T-helper 2 cell treated with Interferon-gamma antibody and Interleukin-4, amounts not matched to agents 5 μg/mL and 100 μg/mL, for 36 hours (primary cell): Measurements from ENCODE around the gene ALDH16A1.

Experiments
- DNase-seq: peaks from one replicate; pipeline ENCODE4 v3.0.0; 2021; ENCODE audit warnings: low spot score
- H3K27ac Mint-ChIP-seq: one replicate; pipeline ENCODE4 v1.8.0; 2021; ENCODE audit warnings: mild to moderate bottlenecking, mixed read lengths
- H3K27me3 Mint-ChIP-seq: one replicate; pipeline ENCODE4 v1.8.0; 2021; ENCODE audit warnings: low read depth, mixed read lengths
- H3K36me3 Mint-ChIP-seq: one replicate; pipeline ENCODE4 v1.8.0; 2021; ENCODE audit warnings: low read depth, mixed read lengths
- H3K4me1 Mint-ChIP-seq: one replicate; pipeline ENCODE4 v1.8.0; 2021; ENCODE audit warnings: low read depth, mixed read lengths
- H3K4me3 Mint-ChIP-seq: one replicate; pipeline ENCODE4 v1.8.0; 2022; ENCODE audit warnings: mild to moderate bottlenecking, moderate library complexity, mixed read lengths
- H3K9me3 Mint-ChIP-seq: one replicate; pipeline ENCODE4 v1.8.0; 2021; ENCODE audit warnings: mixed read lengths

ALDH16A1 gene

DNA sequence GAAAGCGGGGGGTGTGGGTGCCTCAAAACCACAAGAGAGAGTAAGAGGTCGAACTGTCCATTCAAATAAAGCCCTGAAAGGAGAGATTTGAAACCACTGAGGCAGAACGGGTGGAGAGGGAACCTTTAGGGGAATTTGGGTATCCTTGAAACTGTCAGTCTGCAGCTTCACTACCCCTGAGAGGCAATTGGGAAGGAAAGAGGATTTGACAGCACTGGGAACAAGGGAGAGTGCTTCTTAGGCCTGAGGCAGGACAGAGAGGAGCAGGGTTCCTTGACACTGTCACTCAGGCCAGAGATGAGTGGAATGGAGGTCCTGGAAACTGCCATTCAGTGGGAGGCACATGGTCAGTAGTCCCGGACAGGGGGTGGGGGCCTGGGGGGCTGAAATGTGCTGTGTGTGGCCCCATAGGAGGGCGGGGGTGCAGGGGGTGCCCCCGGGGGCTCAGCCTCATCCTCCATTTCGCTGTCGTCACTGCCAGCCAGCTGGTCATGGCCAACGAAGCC, 22.8 kb upstream of the ALDH16A1 start:
- DNase-seq: no peak
- Mint-ChIP-seq H3K4me3 (no peak overlapping the region), H3K27ac (no peak overlapping the region), H3K4me1 (peaks cover 27% of the 10 kb centered on the region), H3K9me3 (no peaks in the 10 kb centered on the region), H3K27me3 (peaks cover 85% of the 10 kb centered on the region), H3K36me3 (no peaks in the 10 kb centered on the region)

DNA sequence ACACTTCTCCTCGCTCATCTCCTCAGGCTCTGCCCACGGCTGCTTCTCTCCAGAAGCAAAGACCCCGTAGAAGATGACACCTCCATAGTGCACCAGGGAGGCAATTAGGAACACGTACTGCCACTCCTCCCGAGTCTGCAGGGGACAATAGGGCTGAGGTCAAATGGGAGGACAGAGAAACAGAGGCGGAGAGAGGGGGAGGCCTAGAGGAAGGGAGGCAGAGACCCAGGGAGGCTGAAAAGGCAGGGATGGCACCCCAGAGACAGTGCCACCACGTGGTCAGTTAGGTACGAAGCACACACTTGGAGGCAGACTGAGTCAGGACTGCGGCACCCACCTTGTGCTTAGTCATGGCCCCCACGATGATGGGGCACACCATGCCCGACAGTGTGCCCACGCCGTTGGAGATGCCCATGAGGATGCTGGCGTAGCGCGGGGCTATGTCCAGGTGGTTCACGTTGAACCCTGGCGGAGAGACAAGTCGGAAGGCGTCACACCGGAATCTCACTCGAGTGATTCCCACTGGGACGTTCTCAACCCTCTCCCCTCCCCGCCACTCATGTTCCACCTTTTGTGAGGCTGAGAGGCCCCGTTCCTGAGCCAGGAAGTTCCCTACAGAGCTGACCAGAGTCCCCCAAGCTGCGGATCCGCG, 22.2 kb upstream of the ALDH16A1 start:
- DNase-seq: no peak
- Mint-ChIP-seq H3K27ac (no peak overlapping the region), H3K27me3 (peaks cover 85% of the 10 kb centered on the region), H3K36me3 (no peaks in the 10 kb centered on the region), H3K4me3 (no peak overlapping the region), H3K4me1 (peaks cover 33% of the 10 kb centered on the region), H3K9me3 (no peaks in the 10 kb centered on the region)

DNA sequence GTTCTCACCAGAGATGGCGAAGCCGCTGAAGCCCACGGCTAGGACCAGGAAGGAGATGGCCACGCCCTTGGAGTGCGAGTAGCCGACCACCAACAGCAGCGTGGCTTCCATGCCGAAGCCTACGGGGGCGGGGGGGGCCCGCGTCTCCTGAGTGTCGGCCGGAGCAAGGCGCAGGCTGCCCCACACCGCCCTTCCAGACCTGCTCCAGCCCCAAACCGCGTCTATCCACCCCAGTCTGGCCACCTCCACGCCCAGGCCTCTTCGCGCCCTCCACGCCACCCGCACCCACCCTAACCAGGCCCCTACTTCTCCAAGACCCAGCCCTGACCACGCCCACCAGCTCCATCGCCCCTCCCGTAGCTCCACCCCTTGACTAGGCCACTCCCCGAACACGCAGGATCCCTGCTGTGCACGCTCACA, 21.7 kb upstream of the ALDH16A1 start:
- peaks cover 85% of the 10 kb centered on the region for H3K27me3 Mint-ChIP-seq
- H3K36me3 Mint-ChIP-seq: no peaks in the 10 kb centered on the region
- no peak for DNase-seq
- no peak overlapping the region for H3K27ac Mint-ChIP-seq
- H3K9me3 Mint-ChIP-seq: no peaks in the 10 kb centered on the region
- peaks cover 36% of the 10 kb centered on the region for H3K4me1 Mint-ChIP-seq
- no peak overlapping the region for H3K4me3 Mint-ChIP-seq

DNA sequence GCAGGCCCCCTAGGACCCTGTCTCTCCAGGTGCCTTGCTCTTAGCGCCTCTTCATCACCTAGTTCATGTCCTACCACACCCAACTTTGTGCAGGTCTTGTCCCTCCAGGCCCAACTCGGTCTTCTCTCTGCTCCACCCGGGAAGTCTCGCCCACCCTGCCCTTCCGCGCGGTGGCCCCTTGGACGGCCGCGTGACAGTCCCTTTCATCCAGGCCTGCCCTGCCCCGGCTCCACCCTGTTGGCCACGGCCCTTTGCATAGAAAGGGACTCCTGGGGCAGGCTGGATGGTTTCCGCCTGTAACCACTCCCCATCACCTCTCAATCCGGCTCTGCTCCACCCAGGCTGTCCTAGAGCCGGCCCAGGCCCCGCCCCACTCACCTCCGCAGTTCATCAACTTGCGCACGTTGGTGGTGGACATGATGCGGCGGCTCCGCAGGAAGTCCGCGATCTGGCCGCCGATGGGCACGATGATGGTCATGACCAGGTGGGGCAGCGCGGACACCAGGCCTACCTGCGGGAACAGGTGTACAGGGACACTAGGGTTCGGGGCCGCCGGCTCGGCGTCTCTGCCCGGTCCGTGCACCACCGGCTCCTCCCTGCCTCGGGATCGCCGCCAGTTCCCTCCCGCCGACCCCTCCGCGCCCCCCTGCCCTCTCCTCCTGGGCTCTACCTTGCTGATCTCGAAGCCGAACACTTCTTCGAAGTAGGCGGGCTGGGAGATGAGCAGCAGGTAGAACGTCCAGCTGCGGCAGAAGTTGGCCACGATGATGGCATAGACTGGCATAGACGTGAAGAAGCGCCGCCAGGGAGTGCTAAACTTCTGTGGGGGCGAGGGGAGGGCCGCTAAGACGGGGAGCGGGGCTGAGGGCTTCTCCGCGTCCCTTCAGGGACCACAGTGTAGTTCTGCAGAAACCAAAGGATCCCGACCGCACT, 20.6 kb upstream of the ALDH16A1 start:
- Mint-ChIP-seq H3K27me3 (peaks cover 85% of the 10 kb centered on the region), H3K4me3 (peak overlapping the region; percentile 42), H3K36me3 (no peaks in the 10 kb centered on the region), H3K9me3 (no peaks in the 10 kb centered on the region), H3K4me1 (peaks cover 31% of the 10 kb centered on the region), H3K27ac (no peak overlapping the region)
- no peak for DNase-seq

DNA sequence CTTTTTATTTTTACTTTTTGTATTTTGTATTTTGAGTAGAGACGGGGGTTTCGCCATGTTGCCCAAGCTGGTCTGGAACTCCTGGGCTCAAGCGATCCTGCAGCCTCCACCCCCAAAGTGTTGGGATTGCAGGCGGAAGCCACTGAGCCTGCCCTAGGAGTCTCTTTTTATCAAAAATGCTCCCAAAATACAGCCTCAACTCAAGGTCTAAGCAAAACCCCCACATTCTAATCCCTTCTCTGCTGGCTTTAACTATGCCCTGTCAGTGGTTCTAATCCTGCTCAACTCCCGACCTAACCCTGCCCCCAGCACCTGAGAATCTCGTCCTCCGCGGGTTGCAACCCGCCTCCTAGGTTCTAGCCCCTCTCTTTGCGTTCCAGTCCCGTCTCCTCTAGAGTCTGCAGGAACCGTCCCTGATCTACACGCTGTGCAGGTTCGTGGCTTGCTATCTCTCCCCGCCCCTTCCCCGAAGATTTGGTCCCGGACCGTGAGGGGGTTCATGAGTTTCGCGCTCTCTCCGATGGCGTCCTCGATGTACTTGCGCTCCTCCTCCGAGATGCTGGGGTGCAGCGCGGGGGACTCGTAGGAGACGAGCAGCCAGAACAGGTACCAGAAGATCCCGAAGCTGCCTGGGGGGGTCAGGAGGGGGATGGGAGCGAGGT, 19.7 kb upstream of the ALDH16A1 start:
- peaks cover 26% of the 10 kb centered on the region for H3K4me1 Mint-ChIP-seq
- H3K27ac Mint-ChIP-seq: no peak overlapping the region
- H3K36me3 Mint-ChIP-seq: no peaks in the 10 kb centered on the region
- peaks cover 87% of the 10 kb centered on the region for H3K27me3 Mint-ChIP-seq
- DNase-seq: no peak
- H3K9me3 Mint-ChIP-seq: no peaks in the 10 kb centered on the region
- H3K4me3 Mint-ChIP-seq: no peak overlapping the region

DNA sequence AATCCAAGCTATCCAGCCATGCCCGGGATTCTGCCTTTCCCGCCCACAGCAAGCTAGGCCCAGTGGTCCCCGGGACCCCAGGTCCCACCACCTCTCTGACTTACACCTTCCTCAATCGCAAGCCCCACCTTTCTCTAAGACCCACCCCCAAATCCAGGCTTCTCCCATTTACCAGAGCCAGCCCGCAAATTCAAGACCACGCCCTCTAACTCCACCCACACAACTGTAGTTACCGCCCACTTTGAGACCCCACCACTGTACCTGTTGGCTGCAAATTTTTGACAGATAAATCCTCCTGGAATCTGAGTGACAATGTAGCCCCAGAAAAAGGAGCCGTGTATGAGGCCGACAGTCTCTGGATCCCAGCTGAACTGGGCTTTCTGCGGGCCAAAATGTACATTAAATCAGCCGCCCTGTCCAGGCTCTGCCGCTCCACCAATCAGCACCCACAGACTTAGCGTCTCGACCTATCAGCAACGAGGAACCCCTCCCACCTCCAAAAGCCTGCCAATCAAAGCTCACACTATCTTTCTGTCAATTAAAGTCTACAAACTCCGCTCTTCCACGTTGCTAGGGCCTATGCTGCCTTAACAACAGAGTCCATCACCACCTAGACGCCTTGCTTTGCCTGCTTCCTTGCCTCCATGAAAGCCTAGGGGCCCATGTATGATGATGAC, 18.0 kb upstream of the ALDH16A1 start:
- peaks cover 24% of the 10 kb centered on the region for H3K4me1 Mint-ChIP-seq
- no peak overlapping the region for H3K4me3 Mint-ChIP-seq
- H3K36me3 Mint-ChIP-seq: no peaks in the 10 kb centered on the region
- DNase-seq: no peak
- no peaks in the 10 kb centered on the region for H3K9me3 Mint-ChIP-seq
- peaks cover 88% of the 10 kb centered on the region for H3K27me3 Mint-ChIP-seq
- H3K27ac Mint-ChIP-seq: no peak overlapping the region

DNA sequence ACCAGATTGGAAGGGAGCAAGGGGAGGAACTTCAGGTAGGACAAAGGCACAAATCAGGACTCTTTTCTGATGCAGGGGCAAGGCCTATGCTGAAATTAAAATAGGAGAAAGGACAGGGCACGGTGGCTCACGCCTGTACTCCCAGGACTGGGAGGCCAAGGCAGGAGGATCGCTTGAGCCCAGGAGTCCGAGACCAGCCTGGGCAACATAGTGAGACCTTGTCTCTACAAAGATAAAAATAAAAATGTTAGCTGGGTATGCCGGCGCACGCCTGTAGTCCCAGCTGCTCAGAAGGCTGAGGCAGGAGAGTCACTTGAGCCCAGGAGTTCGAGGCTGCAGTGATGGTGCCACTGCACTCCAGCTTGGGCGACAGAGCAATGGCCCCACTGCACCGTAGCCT, 17.4 kb upstream of the ALDH16A1 start:
- H3K9me3 Mint-ChIP-seq: no peaks in the 10 kb centered on the region
- no peak overlapping the region for H3K27ac Mint-ChIP-seq
- no peak overlapping the region for H3K4me3 Mint-ChIP-seq

DNA sequence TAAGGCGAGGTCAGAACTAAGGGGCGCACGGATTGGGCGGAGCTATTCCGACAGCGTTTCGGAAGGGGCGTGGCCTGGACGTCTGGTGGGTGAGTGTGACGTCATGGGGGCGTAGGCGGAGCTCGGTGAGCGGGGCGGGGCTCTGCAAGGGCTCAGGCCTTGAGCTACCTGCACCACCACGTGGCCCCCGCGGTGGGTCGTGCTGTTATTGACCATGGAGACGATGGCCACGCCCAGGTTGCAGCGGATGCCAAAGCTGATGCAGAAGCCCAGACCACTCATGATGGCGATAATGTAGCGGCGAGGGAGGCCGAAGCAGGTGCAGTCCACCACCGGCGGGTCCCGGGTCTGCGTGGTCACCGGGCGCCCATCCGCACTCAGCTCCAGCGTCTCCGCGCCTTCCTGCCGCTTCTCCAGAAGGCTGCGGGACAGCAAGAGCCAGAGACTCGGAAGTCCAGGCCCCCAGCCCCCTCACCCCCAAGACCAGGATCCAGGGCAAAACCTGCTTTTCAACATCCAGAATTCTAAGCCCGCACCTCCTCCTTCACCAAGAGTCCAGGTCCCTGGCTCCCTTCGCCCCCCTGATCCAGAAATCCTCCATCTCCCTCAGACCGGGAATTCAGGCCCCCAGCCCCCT, 16.5 kb upstream of the ALDH16A1 start:
- peak; percentile 51 for DNase-seq
- no peak overlapping the region for H3K4me3 Mint-ChIP-seq
- H3K9me3 Mint-ChIP-seq: no peaks in the 10 kb centered on the region
- peaks cover 26% of the 10 kb centered on the region for H3K4me1 Mint-ChIP-seq
- no peak overlapping the region for H3K27ac Mint-ChIP-seq
- H3K36me3 Mint-ChIP-seq: no peaks in the 10 kb centered on the region
- H3K27me3 Mint-ChIP-seq: peaks cover 90% of the 10 kb centered on the region

More for the DNA sequence above, 17.4 kb upstream of the ALDH16A1 start:
- peaks cover 23% of the 10 kb centered on the region for H3K4me1 Mint-ChIP-seq
- no peaks in the 10 kb centered on the region for H3K36me3 Mint-ChIP-seq
- no peak for DNase-seq
- H3K27me3 Mint-ChIP-seq: peaks cover 90% of the 10 kb centered on the region

DNA sequence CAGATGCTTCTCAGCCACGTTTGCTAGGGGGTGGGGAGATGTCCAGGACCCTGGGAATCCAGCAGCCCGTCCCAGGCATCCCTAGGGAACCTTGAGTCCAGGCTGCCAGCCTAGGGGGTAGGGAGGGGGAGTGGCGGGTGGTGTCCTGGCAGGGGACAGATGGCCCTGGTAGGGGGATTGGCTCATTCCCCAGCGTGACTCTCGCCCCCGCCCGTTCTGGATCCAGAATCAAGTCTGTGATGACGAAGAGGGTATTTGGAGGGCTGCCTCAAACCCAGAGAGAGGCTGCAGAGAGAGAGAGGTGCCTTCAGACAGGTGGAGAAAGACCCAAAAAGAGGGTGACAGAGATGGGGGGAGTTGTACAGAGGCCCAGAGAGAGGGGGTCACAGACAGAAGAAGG, 15.8 kb upstream of the ALDH16A1 start:
- peaks cover 30% of the 10 kb centered on the region for H3K4me1 Mint-ChIP-seq
- H3K27me3 Mint-ChIP-seq: peaks cover 92% of the 10 kb centered on the region
- no peak overlapping the region for H3K4me3 Mint-ChIP-seq
- H3K27ac Mint-ChIP-seq: no peak overlapping the region
- DNase-seq: no peak
- no peaks in the 10 kb centered on the region for H3K36me3 Mint-ChIP-seq
- no peaks in the 10 kb centered on the region for H3K9me3 Mint-ChIP-seq

DNA sequence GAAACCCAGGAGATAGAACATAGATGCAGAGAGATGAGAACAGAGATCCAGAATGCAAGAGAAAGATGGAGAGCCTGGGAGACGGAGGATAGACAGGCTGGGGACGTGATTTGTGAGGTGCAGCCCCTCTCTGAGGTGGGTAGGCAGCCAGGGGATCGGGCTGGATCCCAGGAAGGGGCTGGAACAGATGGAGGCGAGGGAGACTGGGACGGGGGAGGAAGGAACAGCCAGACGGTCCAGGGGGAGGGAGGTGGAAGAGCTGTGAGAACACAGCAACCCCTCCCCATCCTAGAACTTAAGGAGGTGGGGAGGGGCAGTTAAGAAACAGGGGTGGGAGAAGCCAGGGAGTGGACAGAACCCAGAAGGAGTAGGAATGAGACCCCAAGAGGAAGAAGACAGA, 14.8 kb upstream of the ALDH16A1 start:
- peaks cover 29% of the 10 kb centered on the region for H3K4me1 Mint-ChIP-seq
- no peak for DNase-seq
- H3K4me3 Mint-ChIP-seq: no peak overlapping the region
- no peaks in the 10 kb centered on the region for H3K36me3 Mint-ChIP-seq
- H3K9me3 Mint-ChIP-seq: no peaks in the 10 kb centered on the region
- peaks cover 89% of the 10 kb centered on the region for H3K27me3 Mint-ChIP-seq
- no peak overlapping the region for H3K27ac Mint-ChIP-seq

DNA sequence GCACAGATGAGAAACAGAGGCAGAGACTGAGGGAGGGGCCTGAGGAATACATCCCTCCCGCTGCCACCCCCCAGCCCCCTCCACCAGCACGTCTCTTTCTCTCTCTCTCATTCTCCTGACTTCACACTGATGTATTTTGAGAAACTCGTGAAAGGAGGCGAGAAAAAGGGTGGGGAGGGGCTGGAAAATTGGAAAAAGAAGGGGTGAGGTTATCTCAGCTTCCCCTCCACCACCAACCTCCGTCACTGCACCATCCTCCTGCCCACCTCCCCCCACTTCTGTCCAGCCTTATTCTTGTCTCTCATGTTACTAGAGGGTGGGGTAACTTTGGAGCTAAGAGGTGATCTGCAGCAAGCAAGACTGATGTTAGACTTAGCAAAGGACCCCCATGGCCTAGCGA, 13.2 kb upstream of the ALDH16A1 start:
- Mint-ChIP-seq H3K4me1 (peaks cover 35% of the 10 kb centered on the region), H3K4me3 (no peak overlapping the region), H3K27ac (no peak overlapping the region), H3K36me3 (peaks cover 1% of the 10 kb centered on the region), H3K27me3 (peaks cover 76% of the 10 kb centered on the region), H3K9me3 (no peaks in the 10 kb centered on the region)
- no peak for DNase-seq

DNA sequence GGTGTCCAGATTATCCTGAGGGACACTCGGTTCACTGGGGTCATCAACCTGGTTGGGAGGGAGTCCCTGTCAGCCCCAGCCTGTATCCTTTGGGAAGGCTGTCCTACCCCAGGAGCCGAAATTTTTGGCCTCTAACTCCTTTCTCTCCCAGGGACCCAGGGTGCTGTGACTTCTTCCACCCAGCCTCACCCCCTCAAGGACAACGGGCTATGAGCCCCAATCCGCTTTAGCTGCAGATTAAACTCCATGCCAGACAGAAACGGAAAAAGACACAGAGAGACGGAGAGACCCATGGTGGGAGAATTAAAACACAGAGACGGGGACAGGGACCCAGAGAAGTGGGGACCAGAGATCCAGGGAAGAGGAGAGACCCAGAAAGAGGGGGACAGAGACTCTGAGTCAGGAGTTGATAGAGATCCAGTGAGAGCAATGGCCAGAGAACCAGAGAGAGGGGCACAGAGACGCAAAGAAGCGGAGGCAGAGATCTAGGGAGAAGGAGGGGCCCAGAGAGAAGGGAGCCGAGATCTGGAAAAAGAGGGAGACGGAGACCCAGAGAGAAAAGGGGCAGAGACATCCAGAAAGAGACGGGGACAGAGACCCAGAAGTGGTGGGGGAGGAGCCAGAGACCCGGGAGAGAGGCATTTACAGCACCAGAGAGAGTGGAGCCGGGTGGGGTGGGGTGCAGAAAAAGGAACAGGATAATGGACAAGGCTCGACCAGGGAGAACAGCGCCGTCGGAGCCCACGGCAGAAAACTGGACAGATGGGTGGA, 12.4 kb upstream of the ALDH16A1 start:
- DNase-seq: no peak
- peaks cover 68% of the 10 kb centered on the region for H3K27me3 Mint-ChIP-seq
- peaks cover 36% of the 10 kb centered on the region for H3K4me1 Mint-ChIP-seq
- peak overlapping the region; percentile 73 for H3K4me3 Mint-ChIP-seq
- H3K36me3 Mint-ChIP-seq: peaks cover 7% of the 10 kb centered on the region
- H3K27ac Mint-ChIP-seq: no peak overlapping the region
- no peaks in the 10 kb centered on the region for H3K9me3 Mint-ChIP-seq
